Sigmoid colon (tissue), 4 donors: ENCODE data around the gene CDHR3.

Experiments used
- CTCF ChIP-seq, 4 experiments: fragments of 450-650 bp in 3 of 4; fragments of 200-600 bp in 1 of 4; IDR thresholded peaks; one replicate each; pipeline ENCODE4 v1.5.1; 2016 to 2019; ENCODE audit warnings: antibody characterized with exemption in 4 of 4, mild to moderate bottlenecking in 3 of 4, moderate library complexity in 2 of 4
- EP300 ChIP-seq, 4 donors: sonication (generic); formaldehyde crosslinking; IDR thresholded peaks; one replicate each; pipeline ENCODE4 v1.6.1; 2017; ENCODE audit warnings: antibody characterized with exemption in 4 of 4
- POLR2A ChIP-seq, 2 donors: fragments of 450-650 bp; IDR thresholded peaks; one replicate each; pipeline ENCODE4 v1.6.1; 2016; ENCODE audit warnings: antibody characterized with exemption in 2 of 2, mild to moderate bottlenecking in 2 of 2, moderate library complexity in 2 of 2
- POLR2AphosphoS5 ChIP-seq, 4 donors: sonication (generic); formaldehyde crosslinking; IDR thresholded peaks; one replicate each; pipeline ENCODE4 v1.6.1; 2017; ENCODE audit warnings: antibody characterized with exemption in 4 of 4

- no peak for TF ChIP-seq EP300 (IDR thresholded peaks at IDR 0.05)
- TF ChIP-seq CTCF (IDR thresholded peaks at IDR 0.05): no peak
- no peak for TF ChIP-seq POLR2AphosphoS5 (IDR thresholded peaks at IDR 0.05)
- no peak for TF ChIP-seq POLR2A (IDR thresholded peaks at IDR 0.05)
Observed at GRCh38 chr7:106001196-106001595, 38.1 kb downstream of the CDHR3 start.
